KMS-11 (cell line): ENCODE data around the gene NRXN3.

Experiments
- H2AFZ ChIP-seq: fragments of 200-600 bp; sonication (generic); 2 replicates; pipeline ENCODE4 v1.6.1; 2016; ENCODE audit warnings: antibody characterized with exemption, mixed run types, low read depth
- H3K27ac ChIP-seq: fragments of 200-600 bp; sonication (generic); 2 replicates; pipeline ENCODE4 v1.6.1; 2016; ENCODE audit warnings: mild to moderate bottlenecking, mixed run types
- H3K27me3 ChIP-seq: fragments of 200-600 bp; sonication (generic); 2 replicates; pipeline ENCODE4 v1.6.1; 2017; ENCODE audit warnings: mild to moderate bottlenecking, low read depth, mixed run types, moderate library complexity; ENCODE audit not compliant: insufficient read depth
- H3K36me3 ChIP-seq: fragments of 200-600 bp; sonication (generic); 2 replicates; pipeline ENCODE4 v1.6.1; 2017; ENCODE audit warnings: mild to moderate bottlenecking, mixed run types; ENCODE audit not compliant: insufficient read depth
- H3K4me1 ChIP-seq: fragments of 200-600 bp; sonication (generic); 2 replicates; pipeline ENCODE4 v1.6.1; 2016; ENCODE audit warnings: mild to moderate bottlenecking, low read depth, mixed run types; ENCODE audit not compliant: poor library complexity, severe bottlenecking
- H3K4me2 ChIP-seq: fragments of 200-600 bp; sonication (generic); 2 replicates; pipeline ENCODE4 v1.7.0; 2016; ENCODE audit warnings: mild to moderate bottlenecking, mixed run types
- H3K4me3 ChIP-seq: fragments of 200-600 bp; sonication (generic); IDR thresholded peaks from 2 replicates; pipeline ENCODE4 v1.6.1; 2017; ENCODE audit warnings: low read depth, low read length, mixed read lengths; ENCODE audit not compliant: insufficient read depth
- H3K79me2 ChIP-seq: fragments of 200-600 bp; sonication (generic); 2 replicates; pipeline ENCODE4 v1.6.1; 2016; ENCODE audit warnings: low read depth, mixed run types; ENCODE audit not compliant: insufficient read depth
- H3K9ac ChIP-seq: fragments of 200-600 bp; sonication (generic); 2 replicates; pipeline ENCODE4 v1.6.1; 2016; ENCODE audit warnings: mild to moderate bottlenecking, mixed run types
- H4K20me1 ChIP-seq: fragments of 200-600 bp; sonication (generic); 2 replicates; pipeline ENCODE4 v1.6.1; 2016; ENCODE audit warnings: mild to moderate bottlenecking, mixed run types; ENCODE audit not compliant: insufficient read depth
- CTCF ChIP-seq: fragments of 200-600 bp; sonication (generic); conservative IDR thresholded peaks from 2 replicates; pipeline ENCODE4 v1.6.1; 2017; ENCODE audit warnings: low read depth, mild to moderate bottlenecking, antibody characterized with exemption, low read length, moderate library complexity, mixed read lengths

Gene NRXN3

GRCh38 chr14:79820866-79821535 is 1650.8 kb downstream of the NRXN3 start:
- no peak overlapping the region for H3K4me2 ChIP-seq
- no peaks in the 10 kb centered on the region for H3K79me2 ChIP-seq
- H4K20me1 ChIP-seq, result no peaks in the 10 kb centered on the region
- H3K36me3 ChIP-seq, result no peaks in the 10 kb centered on the region
- no peak overlapping the region for H3K4me3 ChIP-seq
- no peaks in the 10 kb centered on the region for H3K4me1 ChIP-seq
- no peak overlapping the region for H2AFZ ChIP-seq
- no peak overlapping the region for H3K9ac ChIP-seq
- TF ChIP-seq CTCF, result no peak
- no peaks in the 10 kb centered on the region for H3K27me3 ChIP-seq
- no peak overlapping the region for H3K27ac ChIP-seq

- no peaks in the 10 kb centered on the region for H3K36me3 ChIP-seq
- no peak for TF ChIP-seq CTCF
- H2AFZ ChIP-seq, result no peak overlapping the region
- H3K4me2 ChIP-seq, result no peak overlapping the region
- no peaks in the 10 kb centered on the region for H3K27me3 ChIP-seq
- no peak overlapping the region for H3K27ac ChIP-seq
- no peaks in the 10 kb centered on the region for H4K20me1 ChIP-seq
- no peaks in the 10 kb centered on the region for H3K4me1 ChIP-seq
- no peak overlapping the region for H3K9ac ChIP-seq
- no peaks in the 10 kb centered on the region for H3K79me2 ChIP-seq
- no peak overlapping the region for H3K4me3 ChIP-seq
These were observed 1651.9 kb downstream of the NRXN3 start for GRCh38 chr14:79822034-79822433.

- Histone ChIP-seq H2AFZ (no peak overlapping the region), H3K27me3 (no peaks in the 10 kb centered on the region), H3K27ac (no peak overlapping the region), H3K4me3 (no peak overlapping the region), H3K9ac (no peak overlapping the region), H4K20me1 (no peaks in the 10 kb centered on the region), H3K36me3 (no peaks in the 10 kb centered on the region), H3K4me2 (no peak overlapping the region), H3K79me2 (no peaks in the 10 kb centered on the region), H3K4me1 (no peaks in the 10 kb centered on the region)
- no peak for TF ChIP-seq CTCF
These were observed 1654.9 kb downstream of the NRXN3 start for GRCh38 chr14:79825046-79825521.

- Histone ChIP-seq H3K27ac (no peak overlapping the region), H3K27me3 (no peaks in the 10 kb centered on the region), H3K4me2 (no peak overlapping the region), H2AFZ (no peak overlapping the region), H3K4me1 (no peaks in the 10 kb centered on the region), H4K20me1 (no peaks in the 10 kb centered on the region), H3K36me3 (no peaks in the 10 kb centered on the region), H3K9ac (no peak overlapping the region), H3K79me2 (no peaks in the 10 kb centered on the region), H3K4me3 (no peak overlapping the region)
- TF ChIP-seq CTCF, result no peak
These were observed 1656.2 kb downstream of the NRXN3 start for GRCh38 chr14:79826362-79826761.
